ENCODE measurements around the gene EPB41L1.

The EPB41L1 gene

GRCh38 chr20:36208257-36208656 lies 53.7 kb downstream of the EPB41L1 start:
- Histone ChIP-seq H3K27me3 (ENCODE audit: control insufficient read depth, insufficient read depth, low read length) (no peaks in the 10 kb centered on the region), H3K9me3 (ENCODE audit: control insufficient read depth, insufficient read depth, low read depth, low read length) (no peaks in the 10 kb centered on the region), H3K4me3 (ENCODE audit: low read depth, low read length) (no peak overlapping the region), H3K4me1 (ENCODE audit: control insufficient read depth, insufficient read depth, low read length) (no peaks in the 10 kb centered on the region), H3K9ac (ENCODE audit: low read length) (no peak overlapping the region), H3K27ac (ENCODE audit: low read depth, low read length) (no peak overlapping the region), H3K36me3 (ENCODE audit: control insufficient read depth, insufficient read depth, low read length) (0 out of 2 replicates have a peak, but pooled peaks cover 3% of the 10 kb centered on the region)

- Histone ChIP-seq H3K9ac (ENCODE audit: low read length) (no peak overlapping the region), H3K36me3 (ENCODE audit: control insufficient read depth, insufficient read depth, low read length) (0 out of 2 replicates have a peak, but pooled peaks cover 3% of the 10 kb centered on the region), H3K4me1 (ENCODE audit: control insufficient read depth, insufficient read depth, low read length) (no peaks in the 10 kb centered on the region), H3K27ac (ENCODE audit: low read depth, low read length) (no peak overlapping the region), H3K9me3 (ENCODE audit: control insufficient read depth, insufficient read depth, low read depth, low read length) (no peaks in the 10 kb centered on the region), H3K4me3 (ENCODE audit: low read depth, low read length) (no peak overlapping the region), H3K27me3 (ENCODE audit: control insufficient read depth, insufficient read depth, low read length) (no peaks in the 10 kb centered on the region)
Observed at GRCh38 chr20:36210436-36211021, 56.0 kb downstream of the EPB41L1 start.

- Histone ChIP-seq H3K27me3 (ENCODE audit: control insufficient read depth, insufficient read depth, low read length) (no peaks in the 10 kb centered on the region), H3K9ac (ENCODE audit: low read length) (no peak overlapping the region), H3K4me1 (ENCODE audit: control insufficient read depth, insufficient read depth, low read length) (no peaks in the 10 kb centered on the region), H3K9me3 (ENCODE audit: control insufficient read depth, insufficient read depth, low read depth, low read length) (no peaks in the 10 kb centered on the region), H3K4me3 (ENCODE audit: low read depth, low read length) (no peak overlapping the region), H3K36me3 (ENCODE audit: control insufficient read depth, insufficient read depth, low read length) (no peaks in the 10 kb centered on the region), H3K27ac (ENCODE audit: low read depth, low read length) (no peak overlapping the region)
Observed at GRCh38 chr20:36213362-36213761, 58.8 kb downstream of the EPB41L1 start.

- Histone ChIP-seq H3K9me3 (ENCODE audit: control insufficient read depth, insufficient read depth, low read depth, low read length) (no peaks in the 10 kb centered on the region), H3K36me3 (ENCODE audit: control insufficient read depth, insufficient read depth, low read length) (no peaks in the 10 kb centered on the region), H3K4me3 (ENCODE audit: low read depth, low read length) (no peak overlapping the region), H3K27me3 (ENCODE audit: control insufficient read depth, insufficient read depth, low read length) (no peaks in the 10 kb centered on the region), H3K4me1 (ENCODE audit: control insufficient read depth, insufficient read depth, low read length) (no peaks in the 10 kb centered on the region), H3K27ac (ENCODE audit: low read depth, low read length) (no peak overlapping the region), H3K9ac (ENCODE audit: low read length) (no peak overlapping the region)
Observed at GRCh38 chr20:36214684-36215256, 60.2 kb downstream of the EPB41L1 start.

GRCh38 chr20:36215778-36216177 lies 61.2 kb downstream of the EPB41L1 start:
- Histone ChIP-seq H3K9ac (ENCODE audit: low read length) (no peak overlapping the region), H3K4me1 (ENCODE audit: control insufficient read depth, insufficient read depth, low read length) (no peaks in the 10 kb centered on the region), H3K36me3 (ENCODE audit: control insufficient read depth, insufficient read depth, low read length) (no peaks in the 10 kb centered on the region)

GRCh38 chr20:36216314-36217025 lies 61.9 kb downstream of the EPB41L1 start:
- H3K36me3 ChIP-seq (ENCODE audit: control insufficient read depth, insufficient read depth, low read length) = no peaks in the 10 kb centered on the region
- no peak overlapping the region for H3K4me3 ChIP-seq (ENCODE audit: low read depth, low read length)
- no peak overlapping the region for H3K9ac ChIP-seq (ENCODE audit: low read length)
- H3K4me1 ChIP-seq (ENCODE audit: control insufficient read depth, insufficient read depth, low read length) = no peaks in the 10 kb centered on the region
- H3K27me3 ChIP-seq (ENCODE audit: control insufficient read depth, insufficient read depth, low read length) = no peaks in the 10 kb centered on the region
- H3K9me3 ChIP-seq (ENCODE audit: control insufficient read depth, insufficient read depth, low read depth, low read length) = no peaks in the 10 kb centered on the region
- no peak overlapping the region for H3K27ac ChIP-seq (ENCODE audit: low read depth, low read length)

More at GRCh38 chr20:36215778-36216177, 61.2 kb downstream of the EPB41L1 start:
- Histone ChIP-seq H3K9me3 (ENCODE audit: control insufficient read depth, insufficient read depth, low read depth, low read length) (no peaks in the 10 kb centered on the region), H3K4me3 (ENCODE audit: low read depth, low read length) (no peak overlapping the region), H3K27me3 (ENCODE audit: control insufficient read depth, insufficient read depth, low read length) (no peaks in the 10 kb centered on the region), H3K27ac (ENCODE audit: low read depth, low read length) (no peak overlapping the region)

- Histone ChIP-seq H3K4me1 (ENCODE audit: control insufficient read depth, insufficient read depth, low read length) (no peaks in the 10 kb centered on the region), H3K27ac (ENCODE audit: low read depth, low read length) (no peak overlapping the region), H3K9ac (ENCODE audit: low read length) (no peak overlapping the region), H3K36me3 (ENCODE audit: control insufficient read depth, insufficient read depth, low read length) (no peaks in the 10 kb centered on the region), H3K27me3 (ENCODE audit: control insufficient read depth, insufficient read depth, low read length) (no peaks in the 10 kb centered on the region), H3K4me3 (ENCODE audit: low read depth, low read length) (no peak overlapping the region), H3K9me3 (ENCODE audit: control insufficient read depth, insufficient read depth, low read depth, low read length) (no peaks in the 10 kb centered on the region)
Observed at GRCh38 chr20:36217226-36217625, 62.7 kb downstream of the EPB41L1 start.

GRCh38 chr20:36218380-36219064 lies 64.0 kb downstream of the EPB41L1 start:
- no peak overlapping the region for H3K9ac ChIP-seq (ENCODE audit: low read length)
- no peaks in the 10 kb centered on the region for H3K27me3 ChIP-seq (ENCODE audit: control insufficient read depth, insufficient read depth, low read length)
- H3K4me1 ChIP-seq (ENCODE audit: control insufficient read depth, insufficient read depth, low read length) = no peaks in the 10 kb centered on the region
- H3K36me3 ChIP-seq (ENCODE audit: control insufficient read depth, insufficient read depth, low read length) = no peaks in the 10 kb centered on the region
- no peak overlapping the region for H3K27ac ChIP-seq (ENCODE audit: low read depth, low read length)
- H3K4me3 ChIP-seq (ENCODE audit: low read depth, low read length) = no peak overlapping the region
- H3K9me3 ChIP-seq (ENCODE audit: control insufficient read depth, insufficient read depth, low read depth, low read length) = no peaks in the 10 kb centered on the region

- Histone ChIP-seq H3K27me3 (ENCODE audit: control insufficient read depth, insufficient read depth, low read length) (no peaks in the 10 kb centered on the region), H3K4me3 (ENCODE audit: low read depth, low read length) (no peak overlapping the region), H3K36me3 (ENCODE audit: control insufficient read depth, insufficient read depth, low read length) (no peaks in the 10 kb centered on the region), H3K27ac (ENCODE audit: low read depth, low read length) (no peak overlapping the region), H3K9me3 (ENCODE audit: control insufficient read depth, insufficient read depth, low read depth, low read length) (no peaks in the 10 kb centered on the region), H3K9ac (ENCODE audit: low read length) (no peak overlapping the region), H3K4me1 (ENCODE audit: control insufficient read depth, insufficient read depth, low read length) (no peaks in the 10 kb centered on the region)
Observed at GRCh38 chr20:36219671-36220220, 65.2 kb downstream of the EPB41L1 start.

GRCh38 chr20:36225666-36226065 lies 71.1 kb downstream of the EPB41L1 start:
- Histone ChIP-seq H3K9me3 (ENCODE audit: control insufficient read depth, insufficient read depth, low read depth, low read length) (no peaks in the 10 kb centered on the region), H3K4me1 (ENCODE audit: control insufficient read depth, insufficient read depth, low read length) (no peaks in the 10 kb centered on the region), H3K9ac (ENCODE audit: low read length) (no peak overlapping the region), H3K36me3 (ENCODE audit: control insufficient read depth, insufficient read depth, low read length) (0 out of 2 replicates have a peak, but pooled peaks cover 3% of the 10 kb centered on the region), H3K4me3 (ENCODE audit: low read depth, low read length) (no peak overlapping the region), H3K27me3 (ENCODE audit: control insufficient read depth, insufficient read depth, low read length) (no peaks in the 10 kb centered on the region), H3K27ac (ENCODE audit: low read depth, low read length) (no peak overlapping the region)
